HL-60 (cell line): ENCODE data around the gene HTR7.

Experiments used
- CTCF ChIP-seq: IDR thresholded peaks from one replicate; pipeline ENCODE4 v1.5.1; 2011; ENCODE audit warnings: low read length, control low read depth, inconsistent platforms; ENCODE audit not compliant: insufficient read depth
- GABPA ChIP-seq: IDR thresholded peaks from 2 replicates; pipeline ENCODE4 v1.6.1; 2012; ENCODE audit warnings: low read depth

- TF ChIP-seq CTCF = no peak
- TF ChIP-seq GABPA = no peak
These were observed 32.5 kb upstream of the HTR7 start for GRCh38 chr10:90890347-90890746.
